Bronchial epithelial cell (primary cell): ENCODE measurements around the gene CD8B2. TPM values are rescaled to one million over a fixed set of nuclear protein-coding genes. Genes with fewer than 3 reads are reported as not detected.
"Not testable (repeated sequence)": the region's sequence is repeated elsewhere in the genome, so short reads cannot be mapped to it uniquely, and the experiment has no call there.

Experiments
- DNase-seq: peaks from one replicate; pipeline ENCODE4 v3.0.0-alpha.2; 2010; ENCODE audit warnings: low read depth
- FAIRE-seq: peaks from 2 replicates; lab custom pipeline; 2011; peaks lifted over from hg19 to GRCh38; lab: Jason Lieb, UNC
- H3K27me3 ChIP-seq: 2 replicates; pipeline ENCODE4 v1.5.1; 2011; ENCODE audit warnings: low read length; ENCODE audit not compliant: control insufficient read depth, insufficient read depth
- H3K36me3 ChIP-seq: 2 replicates; pipeline ENCODE4 v1.5.1; 2011; ENCODE audit warnings: low read length; ENCODE audit not compliant: control insufficient read depth, insufficient read depth
- H3K4me3 ChIP-seq: 2 replicates; pipeline ENCODE4 v1.5.1; 2011; ENCODE audit warnings: mild to moderate bottlenecking, low read depth, low read length, control low read depth
- total RNA-seq: library from RNA; depleted of rRNA; stranded (reverse); fragments of >200 nt; gene quantifications from 2 replicates; pipeline ENCODE4 v1.2.1, GENCODE V29; 2014
- TF ChIP-seq, protein P1 (sequence below): IDR thresholded peaks from 2 replicates; pipeline ENCODE4 v1.5.1; 2011; ENCODE audit warnings: mild to moderate bottlenecking, moderate library complexity, low read length, control low read depth, inconsistent platforms; ENCODE audit not compliant: insufficient read depth, severe bottlenecking

CD8B2 gene
- total RNA-seq, 1 donor from 2014 or later = not detected

DNA sequence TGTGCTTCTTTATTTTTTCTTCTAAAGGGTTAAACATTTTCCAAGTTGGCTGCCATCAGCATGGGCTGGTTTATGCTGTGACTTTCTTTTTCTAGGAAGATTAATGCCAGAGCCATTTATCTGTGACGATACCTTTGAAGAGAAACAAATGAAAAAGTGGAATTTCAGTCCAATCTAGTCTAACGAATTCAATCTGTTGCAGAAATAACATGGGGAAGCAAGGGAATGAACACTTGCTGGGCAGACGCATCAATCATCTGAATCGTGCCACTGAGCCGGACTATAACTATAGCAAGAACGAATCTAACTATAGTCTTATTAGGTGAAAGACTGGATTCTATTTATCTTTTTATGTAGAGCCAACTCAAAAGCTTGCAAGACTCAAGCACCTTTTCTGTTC, 66.2 kb downstream of the CD8B2 start:
- Histone ChIP-seq H3K27me3 (no peaks in the 10 kb centered on the region), H3K4me3 (no peak overlapping the region), H3K36me3 (no peaks in the 10 kb centered on the region)
- FAIRE-seq (no peak), DNase-seq (no peak)
- TF ChIP-seq, protein P1, sequence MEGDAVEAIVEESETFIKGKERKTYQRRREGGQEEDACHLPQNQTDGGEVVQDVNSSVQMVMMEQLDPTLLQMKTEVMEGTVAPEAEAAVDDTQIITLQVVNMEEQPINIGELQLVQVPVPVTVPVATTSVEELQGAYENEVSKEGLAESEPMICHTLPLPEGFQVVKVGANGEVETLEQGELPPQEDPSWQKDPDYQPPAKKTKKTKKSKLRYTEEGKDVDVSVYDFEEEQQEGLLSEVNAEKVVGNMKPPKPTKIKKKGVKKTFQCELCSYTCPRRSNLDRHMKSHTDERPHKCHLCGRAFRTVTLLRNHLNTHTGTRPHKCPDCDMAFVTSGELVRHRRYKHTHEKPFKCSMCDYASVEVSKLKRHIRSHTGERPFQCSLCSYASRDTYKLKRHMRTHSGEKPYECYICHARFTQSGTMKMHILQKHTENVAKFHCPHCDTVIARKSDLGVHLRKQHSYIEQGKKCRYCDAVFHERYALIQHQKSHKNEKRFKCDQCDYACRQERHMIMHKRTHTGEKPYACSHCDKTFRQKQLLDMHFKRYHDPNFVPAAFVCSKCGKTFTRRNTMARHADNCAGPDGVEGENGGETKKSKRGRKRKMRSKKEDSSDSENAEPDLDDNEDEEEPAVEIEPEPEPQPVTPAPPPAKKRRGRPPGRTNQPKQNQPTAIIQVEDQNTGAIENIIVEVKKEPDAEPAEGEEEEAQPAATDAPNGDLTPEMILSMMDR = no peak

DNA sequence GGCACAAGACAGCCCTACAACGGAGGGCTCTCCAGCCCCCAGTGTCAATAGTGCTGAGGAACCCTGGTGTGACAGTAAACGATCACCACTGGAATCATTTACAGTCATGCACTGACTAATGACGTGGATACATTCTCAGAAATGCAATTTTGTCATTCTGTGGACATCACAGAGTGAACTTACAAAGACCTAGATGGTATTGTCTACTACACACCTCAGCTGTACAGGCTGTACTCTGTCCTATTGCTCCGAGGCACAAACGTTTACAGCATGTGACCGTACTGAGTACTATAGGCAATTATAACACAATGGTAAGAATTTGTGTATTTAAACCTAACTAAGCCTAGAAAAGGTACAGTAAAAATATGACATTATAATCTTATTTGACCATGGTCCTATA, 67.2 kb downstream of the CD8B2 start:
- FAIRE-seq (no peak), DNase-seq (no peak)
- Histone ChIP-seq H3K27me3 (no peaks in the 10 kb centered on the region), H3K36me3 (no peaks in the 10 kb centered on the region), H3K4me3 (no peak overlapping the region)
- TF ChIP-seq, protein P1 = no peak

DNA sequence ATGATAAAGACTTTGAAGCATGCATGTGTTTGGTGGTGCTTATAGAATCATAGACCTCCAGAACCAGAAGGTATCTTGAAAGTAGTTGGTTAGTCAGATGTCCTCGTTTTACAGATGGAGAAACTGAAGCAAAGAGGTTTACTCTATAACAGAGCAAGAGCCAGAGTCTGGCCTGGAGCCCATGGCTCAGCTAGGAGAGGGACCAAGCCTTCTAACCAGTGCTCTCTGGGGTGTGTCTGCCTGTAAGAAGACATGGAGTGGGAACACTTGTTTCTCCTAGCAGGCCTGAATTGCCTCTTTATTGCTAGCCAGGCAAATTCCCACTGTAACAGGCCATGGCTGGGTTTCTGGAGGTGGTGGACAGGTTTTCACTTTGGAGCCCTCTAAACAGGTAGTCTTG, 67.9 kb downstream of the CD8B2 start:
- Histone ChIP-seq H3K27me3 (no peaks in the 10 kb centered on the region), H3K36me3 (no peaks in the 10 kb centered on the region), H3K4me3 (no peak overlapping the region)
- TF ChIP-seq, protein P1 = no peak
- no peak for DNase-seq
- FAIRE-seq = no peak

DNA sequence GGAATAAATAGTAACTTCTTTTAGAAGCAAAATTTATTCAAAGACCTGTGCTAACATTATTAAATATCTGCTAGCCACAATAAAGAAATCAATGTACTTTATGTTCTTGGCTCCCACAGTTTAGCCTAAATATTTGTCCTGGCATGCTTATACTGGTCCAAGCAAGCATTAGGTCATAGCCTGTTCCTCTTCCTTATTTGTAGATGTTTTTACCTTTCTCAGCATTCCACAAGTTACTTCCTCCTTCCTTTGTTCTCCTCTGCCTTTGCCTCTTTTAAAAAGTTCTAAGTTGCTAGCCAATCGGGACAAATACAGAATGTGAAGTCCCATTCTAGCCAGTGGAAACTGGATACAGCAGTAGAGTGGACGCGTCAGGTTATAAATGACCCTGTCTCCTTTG, 72.6 kb downstream of the CD8B2 start:
- H3K36me3 ChIP-seq, FAIRE-seq: not testable (repeated sequence)

DNA sequence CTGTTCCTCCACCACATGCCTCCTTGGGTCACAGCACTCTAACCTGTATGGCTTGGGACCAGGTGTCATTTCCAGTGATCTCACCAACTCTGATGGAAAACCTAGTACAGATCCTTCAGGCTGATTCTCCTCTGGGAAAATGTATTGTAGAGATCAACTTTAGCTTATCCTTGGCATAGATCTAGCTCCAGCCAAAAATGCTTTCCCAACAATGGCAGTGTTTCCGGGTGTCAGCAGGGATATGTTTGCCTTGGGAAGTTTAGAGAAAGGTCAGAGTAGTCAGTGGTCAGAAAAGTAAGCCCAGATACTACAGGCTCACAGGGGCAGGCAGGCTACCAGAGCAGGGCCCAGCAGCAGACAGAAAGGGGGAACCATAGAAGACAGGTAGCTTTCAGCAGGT, 73.6 kb downstream of the CD8B2 start:
- Histone ChIP-seq H3K27me3 (no peaks in the 10 kb centered on the region), H3K36me3 (no peaks in the 10 kb centered on the region), H3K4me3 (no peak overlapping the region)
- TF ChIP-seq, protein P1 = no peak
- DNase-seq (no peak), FAIRE-seq (peak; percentile 36)

More for the DNA sequence above, 72.6 kb downstream of the CD8B2 start:
- not testable (repeated sequence) for H3K4me3 ChIP-seq, H3K27me3 ChIP-seq
- DNase-seq = peak; percentile 64

DNA sequence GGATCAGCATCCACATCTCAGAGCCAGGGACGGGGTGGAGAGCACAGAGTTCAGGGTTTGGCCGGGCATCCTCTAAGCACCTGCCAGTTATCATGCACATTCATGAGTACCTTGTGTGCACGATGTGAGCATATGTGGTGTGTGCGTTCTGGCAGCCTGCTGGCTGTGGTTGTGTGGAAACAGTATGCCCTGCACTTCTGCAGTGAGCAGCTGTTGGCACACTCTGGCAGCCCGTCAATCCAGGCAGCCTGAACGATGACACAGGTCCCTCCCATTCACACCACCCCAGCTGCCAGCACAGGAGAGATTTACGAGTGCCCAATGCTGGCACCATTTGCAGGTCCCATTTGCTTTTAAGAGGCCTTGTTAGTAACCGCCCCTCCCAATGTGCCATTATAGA, 74.2 kb downstream of the CD8B2 start:
- peak; percentile 28 for FAIRE-seq
- no peaks in the 10 kb centered on the region for H3K27me3 ChIP-seq
- no peak overlapping the region for H3K4me3 ChIP-seq
- DNase-seq = no peak
- H3K36me3 ChIP-seq = no peaks in the 10 kb centered on the region
- TF ChIP-seq, protein P1 = no peak
